Measurements from ENCODE around the gene LRFN4.

- TF ChIP-seq CTCF (IDR thresholded peaks at IDR 0.05; ENCODE audit: poor library complexity, severe bottlenecking), result no peak
- TF ChIP-seq EZH2 (IDR thresholded peaks at IDR 0.05; ENCODE audit: borderline replicate concordance, insufficient read depth, low read length, poor library complexity, severe bottlenecking), result no peak
These were observed 42.2 kb upstream of the LRFN4 start for GRCh38 chr11:66814678-66815077.

Measured in neural cell (in vitro differentiated cells).